BE2C (cell line): Measurements from ENCODE around the gene SRF.

ENCODE experiments used
- DNase-seq: peaks from one replicate; pipeline ENCODE4 v3.0.0-alpha.2; 2020
- H3K27me3 ChIP-seq: fragments of 250-450 bp; sonication (Bioruptor Pico); 2 replicates; pipeline ENCODE4 v1.5.1; 2020; ENCODE audit warnings: mild to moderate bottlenecking
- H3K36me3 ChIP-seq: fragments of 250-450 bp; sonication (Bioruptor Pico); 2 replicates; pipeline ENCODE4 v1.5.1; 2020; ENCODE audit warnings: mild to moderate bottlenecking
- H3K4me1 ChIP-seq: fragments of 250-450 bp; sonication (Bioruptor Pico); 2 replicates; pipeline ENCODE4 v1.5.1; 2020
- H3K4me3 ChIP-seq: 2 replicates; pipeline ENCODE4 v1.5.1; 2011; ENCODE audit warnings: low read depth, low read length
- H3K9me3 ChIP-seq: fragments of 250-450 bp; sonication (Bioruptor Pico); 2 replicates; pipeline ENCODE4 v1.5.1; 2020
- TF ChIP-seq, protein P1 (sequence below): IDR thresholded peaks from 2 replicates; pipeline ENCODE4 v1.5.1; 2012; ENCODE audit warnings: mild to moderate bottlenecking, low read depth, low read length

SRF gene

DNA sequence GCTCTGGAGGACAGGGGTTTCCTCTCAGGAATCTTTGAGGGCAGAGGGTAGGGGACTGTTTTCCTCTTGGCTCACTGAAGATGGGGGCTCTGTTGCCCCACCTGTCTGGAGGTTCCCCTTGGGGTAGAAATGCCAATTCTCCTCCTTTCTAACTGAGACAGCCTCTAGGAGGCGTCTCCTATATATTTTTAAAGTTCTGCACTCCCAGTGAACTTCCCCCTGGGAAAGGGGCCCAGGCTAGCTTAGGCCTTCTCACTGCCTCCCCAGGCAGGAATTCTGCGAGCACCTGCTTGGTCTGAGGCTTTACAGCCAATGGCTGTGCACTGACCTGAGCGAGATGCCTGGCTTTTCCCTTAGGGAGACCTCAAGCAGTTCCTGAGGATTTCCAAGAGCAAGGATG, 24.8 kb upstream of the SRF start:
- peaks cover 10% of the 10 kb centered on the region; the same call in 1 of the 2 replicates for H3K4me1 ChIP-seq
- no peaks in the 10 kb centered on the region for H3K27me3 ChIP-seq
- no peak overlapping the region for H3K4me3 ChIP-seq
- TF ChIP-seq, protein P1, sequence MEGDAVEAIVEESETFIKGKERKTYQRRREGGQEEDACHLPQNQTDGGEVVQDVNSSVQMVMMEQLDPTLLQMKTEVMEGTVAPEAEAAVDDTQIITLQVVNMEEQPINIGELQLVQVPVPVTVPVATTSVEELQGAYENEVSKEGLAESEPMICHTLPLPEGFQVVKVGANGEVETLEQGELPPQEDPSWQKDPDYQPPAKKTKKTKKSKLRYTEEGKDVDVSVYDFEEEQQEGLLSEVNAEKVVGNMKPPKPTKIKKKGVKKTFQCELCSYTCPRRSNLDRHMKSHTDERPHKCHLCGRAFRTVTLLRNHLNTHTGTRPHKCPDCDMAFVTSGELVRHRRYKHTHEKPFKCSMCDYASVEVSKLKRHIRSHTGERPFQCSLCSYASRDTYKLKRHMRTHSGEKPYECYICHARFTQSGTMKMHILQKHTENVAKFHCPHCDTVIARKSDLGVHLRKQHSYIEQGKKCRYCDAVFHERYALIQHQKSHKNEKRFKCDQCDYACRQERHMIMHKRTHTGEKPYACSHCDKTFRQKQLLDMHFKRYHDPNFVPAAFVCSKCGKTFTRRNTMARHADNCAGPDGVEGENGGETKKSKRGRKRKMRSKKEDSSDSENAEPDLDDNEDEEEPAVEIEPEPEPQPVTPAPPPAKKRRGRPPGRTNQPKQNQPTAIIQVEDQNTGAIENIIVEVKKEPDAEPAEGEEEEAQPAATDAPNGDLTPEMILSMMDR, result no peak
- no peaks in the 10 kb centered on the region for H3K9me3 ChIP-seq
- peaks cover 28% of the 10 kb centered on the region for H3K36me3 ChIP-seq
- DNase-seq, result no peak

DNA sequence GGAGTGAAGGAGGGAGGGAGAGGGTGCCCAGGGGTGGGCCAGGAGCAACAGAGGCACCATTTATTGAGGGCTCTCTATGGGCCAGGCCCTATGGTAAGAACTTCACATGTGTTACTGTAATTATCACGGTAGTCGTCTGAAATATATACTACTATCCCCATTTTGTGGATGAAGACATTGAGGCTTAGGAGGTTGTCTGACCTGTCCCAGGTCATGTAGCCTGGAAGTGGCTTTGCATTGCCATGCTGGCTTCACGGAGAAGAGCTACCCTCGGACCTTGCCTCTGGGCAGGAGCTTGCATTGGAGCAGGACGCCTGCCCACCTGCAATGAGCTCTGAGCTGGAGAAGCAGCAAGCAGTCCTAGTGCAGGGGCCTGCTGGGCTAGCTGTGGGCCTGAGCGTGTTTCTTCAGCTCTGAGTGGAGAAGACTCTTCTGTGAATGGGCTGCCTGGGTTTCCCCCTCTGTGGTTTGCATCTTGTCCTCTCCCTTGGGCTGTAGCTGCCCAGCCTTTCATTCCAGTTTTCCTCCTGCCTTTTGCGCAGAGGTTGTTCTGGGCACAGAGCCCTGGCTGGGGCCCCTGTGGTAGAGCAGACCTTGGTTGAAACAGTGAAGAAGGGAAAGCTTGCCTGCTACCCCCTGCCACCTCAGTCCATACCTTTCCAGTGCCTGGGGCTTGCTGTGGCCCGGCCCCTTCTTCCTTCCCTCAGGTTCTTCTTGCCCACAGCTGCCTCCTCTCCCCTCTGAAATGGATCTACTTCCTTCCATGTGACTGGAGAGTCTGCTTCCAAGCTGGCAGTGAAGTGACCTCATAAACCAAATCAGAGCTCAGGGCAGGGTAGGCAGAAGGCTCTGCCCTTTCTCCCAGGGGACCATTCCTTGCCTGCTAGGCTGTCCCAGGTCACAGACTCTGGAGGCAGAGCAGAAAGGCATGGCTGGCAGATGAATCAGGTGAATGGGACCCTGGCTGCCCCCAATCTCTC, 24.1 kb upstream of the SRF start:
- TF ChIP-seq, protein P1, result no peak
- no peak overlapping the region for H3K4me3 ChIP-seq
- H3K4me1 ChIP-seq, result peaks cover 10% of the 10 kb centered on the region; the same call in 1 of the 2 replicates
- no peaks in the 10 kb centered on the region for H3K9me3 ChIP-seq
- peaks cover 24% of the 10 kb centered on the region for H3K36me3 ChIP-seq
- no peaks in the 10 kb centered on the region for H3K27me3 ChIP-seq
- no peak for DNase-seq

DNA sequence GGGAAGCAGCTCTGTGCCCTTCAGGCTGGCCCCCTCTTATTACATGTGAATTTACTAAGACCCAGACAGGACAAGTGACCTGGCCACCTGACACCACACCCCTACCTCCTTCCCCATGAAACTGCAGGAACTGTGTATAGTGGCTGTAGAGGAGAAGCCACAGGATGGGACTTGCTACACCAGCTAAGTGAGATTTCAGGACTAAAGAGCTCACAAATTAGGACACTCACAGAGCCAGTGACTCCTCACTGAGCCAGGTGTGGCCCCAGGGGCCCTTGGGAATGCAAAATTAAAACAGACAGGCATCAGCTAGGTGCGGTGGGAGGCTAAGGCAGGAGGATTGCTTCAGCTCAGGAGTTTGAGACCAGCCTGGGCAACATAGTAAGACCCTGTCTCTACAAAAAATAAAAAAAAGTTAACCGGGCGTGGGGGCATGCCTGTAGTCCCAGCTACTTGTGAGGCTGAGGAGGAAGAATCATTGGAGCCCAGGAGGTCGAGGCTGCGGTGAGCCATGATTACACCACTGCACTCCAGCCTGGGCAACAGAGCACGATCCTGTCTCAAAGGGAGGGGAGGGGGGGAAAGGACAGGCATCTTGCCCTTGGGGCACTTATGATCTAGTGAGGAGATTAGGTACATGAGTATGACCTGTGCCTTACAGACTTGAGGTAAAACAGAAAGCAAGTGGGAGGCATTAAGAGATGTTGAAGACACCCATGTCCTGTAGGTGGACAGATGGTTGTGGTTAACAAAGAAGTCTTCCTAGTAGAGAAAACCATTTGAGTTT, 23.2 kb upstream of the SRF start:
- peaks cover 22% of the 10 kb centered on the region for H3K36me3 ChIP-seq
- no peaks in the 10 kb centered on the region for H3K27me3 ChIP-seq
- no peak for DNase-seq
- TF ChIP-seq, protein P1, result no peak
- H3K4me1 ChIP-seq, result peaks cover 9% of the 10 kb centered on the region; the same call in 1 of the 2 replicates
- no peak overlapping the region for H3K4me3 ChIP-seq
- no peaks in the 10 kb centered on the region for H3K9me3 ChIP-seq

DNA sequence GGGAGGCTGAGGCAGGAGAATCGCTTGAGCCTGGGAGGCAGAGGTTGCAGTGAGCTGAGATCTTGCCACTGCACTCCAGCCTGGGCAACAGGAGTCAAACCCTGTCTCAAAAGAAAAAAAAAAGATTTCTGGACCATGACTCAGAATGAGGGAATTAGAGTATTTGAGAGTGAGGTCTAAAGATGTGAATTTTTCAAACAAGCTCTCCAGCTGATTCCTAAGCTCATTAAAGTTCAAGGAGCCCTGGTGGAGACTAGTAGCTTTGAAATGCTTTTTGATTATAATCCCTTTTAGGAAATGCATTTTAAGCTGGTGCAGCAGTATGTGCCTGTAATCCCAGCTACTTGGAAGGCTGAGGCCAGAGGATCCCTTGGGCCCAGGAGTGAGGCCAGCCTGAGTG, 21.8 kb upstream of the SRF start:
- DNase-seq, result no peak
- TF ChIP-seq, protein P1, result no peak
- 0 out of 2 replicates have a peak, but pooled peaks cover 2% of the 10 kb centered on the region for H3K4me1 ChIP-seq
- H3K36me3 ChIP-seq, result peaks cover 27% of the 10 kb centered on the region
- H3K4me3 ChIP-seq, result no peak overlapping the region
- no peaks in the 10 kb centered on the region for H3K9me3 ChIP-seq
- H3K27me3 ChIP-seq, result no peaks in the 10 kb centered on the region

DNA sequence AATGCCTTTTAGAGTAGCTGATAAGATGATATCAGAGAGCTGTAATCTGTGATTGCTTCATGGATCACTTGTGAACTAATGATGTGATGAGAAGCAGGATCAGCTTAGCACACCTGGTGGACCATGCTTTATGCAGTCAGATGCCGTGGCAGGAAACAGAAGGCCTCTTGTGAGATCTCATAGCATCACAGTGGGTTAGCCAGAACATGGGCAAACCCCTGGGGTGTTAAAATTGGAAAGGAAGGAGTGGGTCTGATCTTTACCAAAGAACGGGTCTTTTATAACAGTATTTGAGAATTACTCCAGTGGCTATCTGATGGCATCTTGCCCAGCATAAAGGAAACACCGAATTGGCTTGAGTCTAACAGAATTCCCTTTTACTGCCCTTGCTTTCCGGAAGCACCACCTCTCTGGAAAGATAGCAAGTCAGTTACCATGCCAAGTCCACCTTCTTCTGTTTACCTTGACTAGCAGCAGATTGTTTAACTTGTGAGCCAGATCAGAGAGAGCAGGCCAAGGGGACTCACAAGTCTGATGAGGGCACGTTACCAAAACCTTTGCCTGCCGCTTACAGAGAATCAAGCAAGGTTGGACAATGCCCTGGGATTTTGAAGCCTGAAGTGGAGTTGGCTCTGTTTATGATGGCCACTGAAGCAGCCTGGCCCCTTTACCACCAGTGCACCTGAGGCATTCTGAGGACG, 20.9 kb upstream of the SRF start:
- H3K4me1 ChIP-seq, result 0 out of 2 replicates have a peak, but pooled peaks cover 2% of the 10 kb centered on the region
- no peak overlapping the region for H3K4me3 ChIP-seq
- H3K9me3 ChIP-seq, result no peaks in the 10 kb centered on the region
- no peaks in the 10 kb centered on the region for H3K27me3 ChIP-seq
- peaks cover 22% of the 10 kb centered on the region for H3K36me3 ChIP-seq
- DNase-seq, result no peak
- TF ChIP-seq, protein P1, result no peak
